ENCODE results near the gene FOXP3.

The FOXP3 gene

GRCh38 chrX:49247916-49248811 is 16.3 kb downstream of the FOXP3 start:
- DNase-seq = no peak

GRCh38 chrX:49247346-49247745 is 17.2 kb downstream of the FOXP3 start:
- DNase-seq = no peak

- DNase-seq = no peak
Observed at GRCh38 chrX:49246541-49246940, 18.0 kb downstream of the FOXP3 start.

GRCh38 chrX:49244207-49244606 is 20.3 kb downstream of the FOXP3 start:
- DNase-seq = no peak

GRCh38 chrX:49243166-49243565 is 21.3 kb downstream of the FOXP3 start:
- DNase-seq = no peak

- DNase-seq = no peak
Observed at GRCh38 chrX:49242545-49243066, 21.9 kb downstream of the FOXP3 start.

GRCh38 chrX:49238735-49239134 is 25.8 kb downstream of the FOXP3 start:
- no peak for DNase-seq

GRCh38 chrX:49237060-49237459 is 27.4 kb downstream of the FOXP3 start:
- DNase-seq = no peak

- no peak for DNase-seq
Observed at GRCh38 chrX:49233887-49234555, 30.5 kb downstream of the FOXP3 start.

- DNase-seq = no peak
Observed at GRCh38 chrX:49233176-49233575, 31.3 kb downstream of the FOXP3 start, which contains the start of gene CACNA1F. Gene CACNA1F (minus strand): TSS chrX:49233340. CDS start chrX:49233309, 31 bp downstream.

- DNase-seq = no peak
Observed at GRCh38 chrX:49232525-49232924, 32.0 kb downstream of the FOXP3 start.

- no peak for DNase-seq
Observed at GRCh38 chrX:49231333-49232000, 33.0 kb downstream of the FOXP3 start.

- DNase-seq = peak; percentile 63
Observed at GRCh38 chrX:49230500-49231232, 33.8 kb downstream of the FOXP3 start.

- no peak for DNase-seq
Observed at GRCh38 chrX:49228185-49228584, 36.3 kb downstream of the FOXP3 start.

- no peak for DNase-seq
Observed at GRCh38 chrX:49227726-49228125, 36.8 kb downstream of the FOXP3 start.

- no peak for DNase-seq
Observed at GRCh38 chrX:49226946-49227345, 37.6 kb downstream of the FOXP3 start.

- no peak for DNase-seq
Observed at GRCh38 chrX:49225858-49226257, 38.7 kb downstream of the FOXP3 start.

GRCh38 chrX:49221868-49222267 is 42.6 kb downstream of the FOXP3 start:
- DNase-seq = no peak

GRCh38 chrX:49220100-49220499 is 44.4 kb downstream of the FOXP3 start:
- no peak for DNase-seq

- no peak for DNase-seq
Observed at GRCh38 chrX:49214996-49215526, 49.4 kb downstream of the FOXP3 start.

- no peak for DNase-seq
Observed at GRCh38 chrX:49214416-49214815, 50.1 kb downstream of the FOXP3 start.

- no peak for DNase-seq
Observed at GRCh38 chrX:49212861-49213260, 51.6 kb downstream of the FOXP3 start.
